HG03342 (cell line): Measurements from ENCODE around the gene OR5V1.
"Not testable (repeated sequence)": the region's sequence is repeated elsewhere in the genome, so short reads cannot be mapped to it uniquely, and the experiment has no call there.

Experiments
- ATAC-seq: cut with Tn5 transposase; IDR thresholded peaks from one replicate; pipeline ENCODE4 v1.9.1; 2021; ENCODE audit warnings: mild to moderate bottlenecking, moderate library complexity; ENCODE audit not compliant: unreplicated experiment

Gene OR5V1

DNA sequence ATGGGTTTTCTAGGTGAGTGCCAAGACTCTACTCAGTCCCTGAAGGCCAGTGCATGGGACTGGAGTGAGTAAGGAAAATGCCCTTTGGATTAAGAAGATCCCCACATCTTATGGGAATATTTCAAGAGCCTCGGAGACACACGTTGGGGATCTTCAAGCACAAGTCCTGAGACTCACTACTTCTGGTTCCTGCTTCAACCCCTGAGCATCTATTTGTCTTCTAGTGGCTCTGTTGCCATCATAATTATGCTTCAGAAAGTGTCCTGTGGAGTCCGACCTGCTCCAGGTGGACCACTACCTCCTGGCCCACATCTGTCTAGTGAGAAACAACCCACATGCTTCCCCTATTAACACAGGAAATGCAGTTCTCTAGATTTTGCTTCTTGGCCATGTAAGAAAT, at the start of gene OR5V1:
OR5V1 (minus strand) TSS at position 101 of the 400 bp plus-strand sequence. CDS start 12,670 bp downstream, outside the sequence.
- no peak for ATAC-seq

DNA sequence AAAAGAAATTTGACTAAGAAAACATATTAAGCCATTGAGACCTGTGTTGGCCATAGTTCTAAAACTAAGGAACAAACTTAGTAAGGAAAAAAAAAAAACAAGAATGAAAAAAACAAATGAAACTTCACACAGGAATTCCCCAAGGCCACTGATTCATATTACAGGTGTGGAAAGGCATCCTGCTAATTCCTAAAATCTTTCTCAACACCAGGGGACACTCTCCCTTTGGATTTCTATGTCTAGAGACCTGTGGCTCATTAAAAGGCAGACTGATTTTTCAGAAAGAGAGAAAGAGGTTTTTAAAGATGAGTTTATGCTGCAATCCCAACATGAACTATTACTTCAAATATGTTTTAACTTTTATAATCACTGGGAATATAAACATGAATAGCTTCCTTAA, 45.9 kb upstream of the OR5V1 start, which contains the start of gene OR12D1:
OR12D1 (plus strand) TSS at position 341 of the 400 bp plus-strand sequence.
- ATAC-seq, result no peak

DNA sequence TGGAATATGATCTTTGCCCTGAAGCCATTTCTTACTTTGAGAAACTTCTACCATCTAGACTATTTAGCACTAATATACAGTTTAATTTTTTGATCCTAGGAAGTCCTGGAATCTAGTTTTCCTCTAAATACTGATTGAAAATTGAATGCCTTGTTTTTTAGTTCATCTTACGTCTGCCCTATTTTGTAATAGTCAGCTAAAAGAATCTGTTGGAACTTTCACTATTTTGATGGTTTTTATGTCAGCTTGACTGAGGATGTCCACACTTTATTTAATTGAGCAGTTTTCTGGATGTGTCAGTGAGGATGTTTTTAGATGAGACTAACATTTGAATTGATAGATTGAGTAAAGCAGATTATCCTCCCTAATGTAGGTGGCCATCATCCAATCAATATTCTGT, 35.1 kb upstream of the OR5V1 start:
- no peak for ATAC-seq

DNA sequence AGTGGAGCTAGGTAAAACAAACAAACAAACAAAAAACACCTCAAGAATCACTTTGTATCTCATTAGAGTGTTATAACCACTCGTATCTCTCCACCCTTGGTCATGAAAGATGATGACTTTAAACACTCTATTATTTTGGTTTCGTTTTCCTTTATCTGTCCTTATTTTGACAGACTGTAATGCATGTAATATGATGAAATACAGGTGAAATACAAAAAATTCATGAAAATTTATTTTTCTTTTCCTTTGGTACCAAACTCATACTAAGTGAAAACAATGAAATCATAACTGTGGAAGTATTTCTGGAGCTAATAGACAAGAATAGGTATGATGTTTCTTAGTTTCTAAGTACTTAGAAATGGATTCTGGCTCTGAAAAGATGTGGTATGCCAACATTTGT, 30.9 kb upstream of the OR5V1 start:
- no peak for ATAC-seq

DNA sequence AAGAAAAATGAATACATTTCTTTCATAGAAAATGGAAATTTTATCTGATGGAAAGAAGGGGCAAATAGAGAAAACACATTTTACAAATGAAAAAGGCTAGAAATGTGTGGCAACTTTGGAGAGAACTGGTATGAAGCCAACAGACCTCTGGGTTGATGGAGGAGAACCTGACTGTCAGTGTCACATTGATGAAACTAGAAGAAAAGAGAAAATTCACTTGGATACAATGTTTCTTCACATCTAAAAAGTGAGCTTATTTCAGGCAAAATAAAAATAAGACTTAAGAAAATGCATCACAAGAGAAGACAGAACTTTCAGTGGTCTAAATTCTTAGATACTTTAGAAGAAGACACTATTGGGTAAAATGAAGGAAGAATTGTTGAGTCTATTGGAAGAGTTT, 26.7 kb upstream of the OR5V1 start, which contains the start of gene OR12D2:
OR12D2 (plus strand) TSS at position 301 of the 400 bp plus-strand sequence. CDS start 1,069 bp downstream, outside the sequence.
- ATAC-seq, result no peak

DNA sequence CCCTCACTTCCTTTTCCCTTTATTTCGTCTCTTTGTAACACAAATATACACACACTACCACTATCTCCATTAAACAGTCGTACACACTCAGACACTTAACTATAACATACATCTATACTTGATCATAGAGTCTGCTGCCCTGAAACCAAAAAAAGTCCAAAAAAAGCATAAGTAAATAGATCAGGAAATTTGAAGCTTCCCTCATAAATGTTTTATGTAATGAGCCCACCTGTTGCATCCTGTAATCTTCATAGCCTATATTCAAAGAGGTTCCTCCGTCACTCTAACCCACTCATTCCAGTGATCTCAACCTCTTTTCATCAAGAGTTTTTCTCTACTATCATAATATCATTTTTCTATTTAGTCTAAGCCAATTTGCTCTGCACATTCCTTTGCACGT, 19.9 kb upstream of the OR5V1 start:
- no peak for ATAC-seq

DNA sequence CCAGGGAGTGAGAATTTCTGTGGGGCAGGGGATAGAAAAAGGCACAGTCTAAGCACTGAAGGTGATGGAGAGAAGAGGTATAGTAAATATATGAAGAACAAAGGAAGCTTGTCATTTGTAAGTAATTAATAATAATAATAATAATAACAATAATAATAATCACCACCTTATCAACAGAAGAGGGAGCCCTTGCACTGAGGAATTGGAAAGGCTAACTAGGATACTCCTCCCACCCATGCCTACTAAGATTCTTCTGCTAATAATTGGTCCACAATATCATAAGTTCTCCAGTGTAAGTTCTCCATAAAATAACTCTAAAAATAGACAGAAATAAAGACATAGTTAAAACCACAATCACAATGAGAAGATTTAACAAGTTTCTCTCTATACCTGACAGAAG, 7.3 kb upstream of the OR5V1 start:
- no peak for ATAC-seq

DNA sequence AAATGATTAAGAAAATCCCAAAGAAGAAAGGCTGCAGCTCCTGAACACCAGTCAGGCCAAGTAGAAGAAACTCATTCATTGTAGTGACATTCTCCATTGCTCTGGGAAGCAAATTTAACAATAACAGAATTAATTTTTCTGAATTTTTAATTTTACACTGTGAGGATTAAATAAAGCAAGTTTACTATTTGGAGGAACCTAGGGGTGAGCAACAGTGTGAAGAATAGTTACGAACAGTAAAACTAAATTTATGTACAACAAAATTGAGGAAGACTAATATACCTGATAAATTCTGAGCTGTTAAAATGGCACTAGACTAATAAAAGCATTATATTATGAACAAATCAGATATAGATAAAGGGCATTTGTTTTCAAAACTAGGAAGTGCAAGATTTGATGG, 6.5 kb upstream of the OR5V1 start, which contains the start of gene OR12D3:
OR12D3 (minus strand) TSS at position 101 of the 400 bp plus-strand sequence; CDS start at position 97, 4 bp downstream.
- ATAC-seq, result no peak

DNA sequence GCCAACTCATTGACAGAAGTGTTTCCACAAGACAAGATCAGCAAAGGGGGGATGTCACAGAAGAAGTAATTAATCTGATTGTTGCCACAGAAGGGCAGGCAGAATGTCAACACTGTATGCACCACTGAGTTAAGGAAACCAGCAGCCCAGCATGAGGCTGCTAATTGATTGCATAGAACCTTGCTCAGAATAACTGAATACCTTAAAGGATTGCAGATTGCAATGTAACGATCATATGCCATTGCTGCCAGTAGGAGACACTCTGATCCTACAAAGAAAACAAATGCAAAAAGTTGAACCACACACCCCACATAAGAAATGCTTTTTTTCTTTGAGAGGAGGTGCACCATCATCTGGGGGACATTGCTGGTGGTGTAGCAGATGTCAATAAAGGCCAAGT, 13.1 kb downstream of the OR5V1 start:
- no peak for ATAC-seq

DNA sequence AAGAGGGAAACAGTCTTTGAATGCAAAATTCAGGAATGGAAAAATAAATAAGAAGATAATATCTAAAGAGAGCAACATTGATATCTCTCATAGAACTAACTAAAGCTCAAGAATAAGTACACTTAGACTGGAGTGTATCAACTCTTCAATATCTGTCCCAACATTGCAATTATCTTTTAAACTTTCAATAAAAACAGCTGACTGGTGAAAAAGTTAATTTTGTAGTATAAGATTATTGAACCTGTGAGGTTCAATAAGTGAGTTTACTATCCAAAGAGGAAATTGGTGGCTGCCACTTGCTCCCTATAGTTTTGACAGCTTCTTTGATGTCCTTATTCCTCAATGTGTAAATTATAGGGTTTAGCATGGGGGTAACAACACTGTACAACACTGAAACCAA, 13.7 kb downstream of the OR5V1 start:
- no peak for ATAC-seq

DNA sequence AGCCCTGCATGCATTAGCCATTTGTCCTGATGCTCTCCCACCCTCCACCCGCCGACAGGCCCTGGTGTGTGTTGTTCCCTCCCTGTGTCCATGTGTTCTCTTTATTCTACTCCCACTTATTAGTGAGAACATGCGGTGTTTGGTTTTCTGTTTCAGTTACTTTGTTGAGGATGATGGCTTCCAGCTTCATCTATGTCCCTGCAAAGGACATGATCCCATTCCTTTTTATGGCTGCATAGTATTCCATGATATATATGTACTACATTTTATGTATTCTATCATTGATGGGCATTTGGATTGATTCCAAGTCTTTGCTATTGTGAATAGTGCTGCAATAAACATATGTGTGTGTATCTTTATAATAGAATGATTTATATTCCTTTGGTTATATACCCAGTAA, 19.3 kb downstream of the OR5V1 start:
- not testable (repeated sequence) for ATAC-seq

DNA sequence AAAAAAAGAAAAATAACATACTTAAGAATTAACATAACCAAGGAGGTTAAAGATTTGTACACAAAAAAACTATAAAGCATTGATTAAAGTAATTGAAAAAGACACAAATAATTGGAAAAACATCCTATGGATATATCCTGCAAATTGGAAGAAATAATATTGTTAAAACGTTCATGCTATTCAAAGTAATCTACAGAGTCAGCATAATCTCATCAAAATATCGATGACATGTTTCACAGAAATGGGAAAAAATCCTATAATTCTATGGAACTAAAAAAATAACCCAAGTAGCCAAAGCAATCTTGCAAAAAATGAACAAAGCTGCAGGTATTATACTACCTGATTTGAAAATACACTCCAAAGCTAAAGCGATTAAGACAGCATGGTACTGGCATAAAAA, 23.3 kb downstream of the OR5V1 start:
- no peak for ATAC-seq

DNA sequence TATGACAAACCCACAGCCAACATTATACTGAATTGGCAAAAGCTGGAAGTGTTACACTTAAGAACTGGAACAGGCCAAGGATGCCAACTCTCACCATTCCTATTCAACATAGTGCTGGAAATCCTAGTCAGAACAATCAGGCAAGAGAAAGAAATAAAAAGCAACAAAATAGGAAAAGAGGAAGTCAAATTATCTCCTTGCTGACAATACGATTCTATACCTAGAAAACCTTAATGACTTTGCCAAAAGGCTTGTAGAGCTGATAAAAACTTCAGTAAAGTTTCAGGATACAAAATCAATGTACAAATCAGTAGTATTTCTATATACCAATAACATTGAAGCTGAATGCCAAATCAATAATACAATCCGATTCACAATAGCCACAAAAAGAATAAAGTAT, 32.4 kb downstream of the OR5V1 start:
- ATAC-seq, result no peak

DNA sequence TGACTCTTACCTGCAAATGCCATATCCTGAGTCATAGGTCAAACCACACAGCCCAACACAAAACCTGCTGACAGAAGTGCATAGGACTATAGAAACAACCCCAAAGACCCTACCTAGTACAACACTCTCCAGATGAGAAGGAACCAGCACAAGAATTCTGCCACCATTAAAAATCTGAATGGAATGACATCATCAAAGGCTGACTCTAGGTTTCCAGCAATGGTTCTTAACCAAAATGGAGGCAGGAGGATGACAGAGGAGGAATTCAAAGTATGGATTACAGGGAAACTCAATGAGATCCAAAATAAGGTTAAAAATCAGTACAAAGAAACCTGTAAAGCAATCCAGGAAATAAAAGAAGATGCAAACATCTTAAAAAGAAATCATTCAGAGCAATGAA, 36.0 kb downstream of the OR5V1 start:
- no peak for ATAC-seq

DNA sequence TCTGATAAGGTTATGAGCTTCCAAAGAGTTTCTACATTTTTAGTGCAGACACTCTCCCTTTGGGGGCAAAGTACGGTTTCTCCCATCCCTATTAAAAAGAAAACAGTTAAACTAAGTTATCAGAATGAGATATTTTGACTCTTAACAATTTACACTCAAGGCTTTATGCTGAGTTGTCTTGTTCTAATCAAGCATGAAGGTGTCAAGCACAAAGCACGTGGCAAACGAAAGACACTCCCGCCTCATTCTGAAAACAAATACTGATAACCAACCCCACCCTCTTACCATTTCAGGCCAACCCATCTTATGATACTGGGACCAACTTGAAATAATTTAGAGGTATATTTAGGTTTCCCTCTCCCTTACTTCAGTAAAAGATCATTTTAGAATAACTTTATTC, 42.9 kb downstream of the OR5V1 start:
- no peak for ATAC-seq

DNA sequence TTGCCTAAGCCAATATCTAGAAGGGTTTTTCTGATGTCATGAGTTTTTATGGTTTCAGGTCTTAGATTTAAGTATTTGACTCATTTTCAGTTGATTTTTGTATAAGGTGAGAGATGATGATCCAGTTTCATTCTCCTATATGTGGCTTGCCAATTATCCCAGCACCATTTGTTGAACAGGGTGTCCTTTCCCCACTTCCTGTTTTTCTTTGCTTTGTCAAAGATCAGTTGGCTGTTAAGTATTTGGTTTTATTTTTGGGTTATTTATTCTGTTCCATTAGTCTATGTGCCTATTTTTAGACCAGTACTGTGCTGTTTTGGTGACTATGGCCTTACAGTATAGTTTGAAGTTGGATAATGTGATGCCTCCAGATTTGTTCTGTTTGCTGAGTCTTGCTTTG, 45.3 kb downstream of the OR5V1 start:
- not testable (repeated sequence) for ATAC-seq

DNA sequence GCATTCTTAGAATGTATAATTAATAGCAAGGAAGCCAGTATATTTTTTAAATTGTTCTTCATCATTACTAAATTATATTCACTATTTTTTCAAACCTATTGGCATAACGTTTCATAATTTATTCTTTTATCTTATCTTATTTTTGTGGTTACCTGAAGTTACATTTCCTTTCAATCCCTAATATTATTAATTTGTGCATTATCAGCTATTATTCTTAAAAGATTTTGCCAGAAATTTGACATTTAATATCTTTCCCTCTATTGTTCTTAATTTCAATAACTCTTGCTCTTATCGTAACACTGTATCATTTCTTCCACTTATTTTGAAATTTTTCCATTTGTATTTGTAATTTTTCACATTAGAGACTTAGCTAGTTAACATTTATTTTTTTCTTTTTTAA, 48.7 kb downstream of the OR5V1 start:
- ATAC-seq, result no peak
